ENCODE measurements around the gene OMA1.

Gene OMA1

GRCh38 chr1:58431901-58432620, 114.5 kb downstream of the OMA1 start:
- DNase-seq (ENCODE audit: low read depth) = no peak

Data from stimulated activated CD8-positive, alpha-beta memory T cell treated with anti-CD3 and anti-CD28 coated beads, Interleukin-12 subunit alpha, Interleukin-12 subunit beta, amount 100 ng/mL, for 4 hours (primary cell).